ENCODE measurements around the gene UNC13B. TPM values are rescaled to one million over a fixed set of nuclear protein-coding genes. Genes with fewer than 3 reads are reported as not detected.

The UNC13B gene
- total RNA-seq, 1 donor from 2014 or later: 111 TPM

DNA sequence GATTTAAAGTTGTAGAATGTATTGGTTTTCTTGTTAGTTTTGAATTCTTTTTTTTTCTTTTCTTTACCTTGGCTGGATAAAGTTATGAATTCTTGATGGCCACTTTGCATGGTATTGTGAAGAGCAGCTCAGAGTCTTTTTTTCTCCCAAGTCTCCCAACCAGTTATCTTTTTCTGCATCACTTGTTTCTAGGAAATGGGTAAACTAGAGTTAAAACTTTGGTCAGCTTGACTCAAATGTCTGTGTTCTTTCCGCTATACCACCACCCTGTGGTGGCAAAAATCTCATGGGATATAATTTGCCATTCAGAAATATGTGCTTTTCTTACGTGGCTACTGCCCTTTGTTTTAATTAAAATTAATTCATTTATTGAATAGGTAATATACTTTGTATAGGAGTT, 113.2 kb downstream of the UNC13B start:
- Mint-ChIP-seq H3K4me3 (ENCODE audit: low read depth) (no peak overlapping the region), H3K27ac (no peak overlapping the region), H3K4me1 (ENCODE audit: low read depth) (peaks cover 2% of the 10 kb centered on the region), H3K9me3 (ENCODE audit: low read depth) (no peaks in the 10 kb centered on the region), H3K27me3 (no peaks in the 10 kb centered on the region), H3K36me3 (ENCODE audit: insufficient read depth) (peaks cover 6% of the 10 kb centered on the region)
- TF ChIP-seq CTCF (IDR thresholded peaks at IDR 0.05; ENCODE audit: unreplicated experiment): no peak
- no peak for DNase-seq (ENCODE audit: low spot score, unreplicated experiment)

- no peaks in the 10 kb centered on the region for H3K9me3 Mint-ChIP-seq (ENCODE audit: low read depth)
- peaks cover 2% of the 10 kb centered on the region for H3K4me1 Mint-ChIP-seq (ENCODE audit: low read depth)
- no peak overlapping the region for H3K4me3 Mint-ChIP-seq (ENCODE audit: low read depth)
These were observed 115.3 kb downstream of the UNC13B start for GRCh38 chr9:35277171-35277520.

GRCh38 chr9:35277628-35278359, 116.0 kb downstream of the UNC13B start:
- no peak for DNase-seq (ENCODE audit: low spot score, unreplicated experiment)
- H3K9me3 Mint-ChIP-seq (ENCODE audit: low read depth): no peaks in the 10 kb centered on the region
- TF ChIP-seq CTCF (IDR thresholded peaks at IDR 0.05; ENCODE audit: unreplicated experiment): no peak
- H3K27ac Mint-ChIP-seq: no peak overlapping the region
- H3K4me1 Mint-ChIP-seq (ENCODE audit: low read depth): peaks cover 2% of the 10 kb centered on the region
- H3K4me3 Mint-ChIP-seq (ENCODE audit: low read depth): no peak overlapping the region
- peaks cover 4% of the 10 kb centered on the region for H3K36me3 Mint-ChIP-seq (ENCODE audit: insufficient read depth)
- no peaks in the 10 kb centered on the region for H3K27me3 Mint-ChIP-seq

More at GRCh38 chr9:35277171-35277520, 115.3 kb downstream of the UNC13B start:
- Mint-ChIP-seq H3K27ac (no peak overlapping the region), H3K36me3 (ENCODE audit: insufficient read depth) (peaks cover 4% of the 10 kb centered on the region), H3K27me3 (no peaks in the 10 kb centered on the region)
- no peak for DNase-seq (ENCODE audit: low spot score, unreplicated experiment)
- no peak for TF ChIP-seq CTCF (IDR thresholded peaks at IDR 0.05; ENCODE audit: unreplicated experiment)

- H3K27me3 Mint-ChIP-seq: no peaks in the 10 kb centered on the region
- peaks cover 2% of the 10 kb centered on the region for H3K36me3 Mint-ChIP-seq (ENCODE audit: insufficient read depth)
- no peak for TF ChIP-seq CTCF (IDR thresholded peaks at IDR 0.05; ENCODE audit: unreplicated experiment)
- H3K4me3 Mint-ChIP-seq (ENCODE audit: low read depth): no peak overlapping the region
- H3K4me1 Mint-ChIP-seq (ENCODE audit: low read depth): peaks cover 5% of the 10 kb centered on the region
- DNase-seq (ENCODE audit: low spot score, unreplicated experiment): no peak
- no peak overlapping the region for H3K27ac Mint-ChIP-seq
- H3K9me3 Mint-ChIP-seq (ENCODE audit: low read depth): no peaks in the 10 kb centered on the region
These were observed 118.1 kb downstream of the UNC13B start for GRCh38 chr9:35279946-35280345.

DNA sequence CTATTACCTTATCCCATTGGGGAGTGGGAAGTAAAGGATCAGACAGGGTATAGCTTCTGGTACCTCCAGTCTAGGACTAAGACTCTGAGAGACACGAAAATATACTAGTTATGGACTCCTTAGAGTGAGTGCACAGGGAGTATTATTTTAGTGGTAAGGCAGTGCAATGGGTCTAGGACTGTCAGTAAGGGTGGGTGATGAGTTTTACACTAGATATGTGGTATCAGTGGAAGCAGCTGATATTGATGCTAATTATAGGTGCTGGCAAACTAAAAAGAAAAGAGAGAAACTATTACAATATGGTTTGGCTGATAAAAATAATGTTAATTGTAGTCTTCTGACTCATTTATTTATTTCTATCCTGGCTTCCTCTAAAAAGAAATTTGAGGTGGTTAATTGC, 118.6 kb downstream of the UNC13B start:
- no peaks in the 10 kb centered on the region for H3K9me3 Mint-ChIP-seq (ENCODE audit: low read depth)
- no peak for TF ChIP-seq CTCF (IDR thresholded peaks at IDR 0.05; ENCODE audit: unreplicated experiment)
- peaks cover 5% of the 10 kb centered on the region for H3K4me1 Mint-ChIP-seq (ENCODE audit: low read depth)
- no peak overlapping the region for H3K27ac Mint-ChIP-seq
- peaks cover 2% of the 10 kb centered on the region for H3K36me3 Mint-ChIP-seq (ENCODE audit: insufficient read depth)
- H3K4me3 Mint-ChIP-seq (ENCODE audit: low read depth): no peak overlapping the region
- H3K27me3 Mint-ChIP-seq: no peaks in the 10 kb centered on the region
- no peak for DNase-seq (ENCODE audit: low spot score, unreplicated experiment)
